HG02852 (cell line): ENCODE data around the gene METTL27.
"Not testable (repeated sequence)": the region's sequence is repeated elsewhere in the genome, so short reads cannot be mapped to it uniquely, and the experiment has no call there.

Experiments used
- ATAC-seq: cut with Tn5 transposase; IDR thresholded peaks from one replicate; pipeline ENCODE4 v1.9.1; 2021; ENCODE audit warnings: mild to moderate bottlenecking, moderate library complexity; ENCODE audit not compliant: unreplicated experiment

The METTL27 gene

DNA sequence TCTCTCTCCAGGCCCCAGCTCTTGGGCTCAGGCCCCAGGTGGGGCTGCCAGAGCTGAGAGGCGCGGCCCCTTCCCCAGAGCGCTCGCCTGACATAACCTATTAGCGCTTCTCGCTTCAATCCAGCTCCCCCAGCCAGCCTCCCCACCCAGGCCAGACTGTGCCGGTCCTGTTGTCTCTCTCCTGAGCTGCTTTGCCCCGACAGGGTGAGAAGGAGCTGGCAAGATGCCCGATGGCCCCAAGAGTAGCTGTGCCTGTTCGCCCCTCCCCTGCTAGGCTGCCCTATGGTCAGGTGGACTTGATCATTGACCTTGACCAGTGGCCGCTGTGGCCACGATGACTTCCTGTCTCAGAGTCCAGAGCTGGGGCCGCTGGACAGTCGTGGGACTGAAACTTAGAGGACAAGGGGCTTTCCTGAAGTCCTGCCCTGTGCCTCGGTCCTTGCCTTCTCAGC, 27.8 kb upstream of the METTL27 start:
- ATAC-seq: no peak

DNA sequence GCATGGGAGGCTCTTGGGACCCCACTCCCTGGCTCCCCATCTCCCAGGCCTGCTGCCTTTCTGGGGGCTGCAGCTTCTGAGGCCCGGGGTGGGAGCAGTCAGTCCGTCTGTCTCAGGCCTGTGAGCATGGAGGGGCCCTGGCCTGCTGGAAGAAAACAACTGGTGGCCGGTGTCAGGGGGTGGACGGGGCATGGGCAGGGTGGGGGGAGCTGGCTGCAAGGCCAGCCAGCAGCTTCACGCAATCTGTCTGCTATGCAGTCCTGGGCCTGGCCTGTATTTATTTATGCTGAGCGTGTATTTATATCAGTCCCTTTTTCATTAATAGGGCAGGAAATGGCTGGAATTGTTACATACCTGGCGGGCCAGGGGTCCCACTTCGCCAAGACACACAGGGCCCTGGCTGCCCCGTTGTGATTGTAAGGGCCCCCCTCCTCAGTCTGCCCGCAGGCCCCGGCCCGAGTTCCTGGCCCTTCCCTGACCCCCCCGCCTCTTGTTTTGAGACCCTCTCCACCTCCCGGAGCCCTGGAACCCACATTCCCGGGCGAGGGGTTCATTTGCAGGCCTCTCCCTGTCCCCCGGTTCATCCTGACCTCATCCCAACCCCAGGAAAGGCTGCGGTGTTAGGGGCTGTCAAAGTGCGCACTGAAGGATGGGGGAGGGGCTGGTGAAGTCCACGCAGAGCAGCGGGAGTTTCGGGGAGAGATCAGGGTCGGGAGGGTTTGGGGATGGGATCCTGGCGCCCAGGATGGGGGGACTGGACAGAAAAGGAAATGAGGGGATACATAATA, 26.9 kb upstream of the METTL27 start:
- no peak for ATAC-seq

DNA sequence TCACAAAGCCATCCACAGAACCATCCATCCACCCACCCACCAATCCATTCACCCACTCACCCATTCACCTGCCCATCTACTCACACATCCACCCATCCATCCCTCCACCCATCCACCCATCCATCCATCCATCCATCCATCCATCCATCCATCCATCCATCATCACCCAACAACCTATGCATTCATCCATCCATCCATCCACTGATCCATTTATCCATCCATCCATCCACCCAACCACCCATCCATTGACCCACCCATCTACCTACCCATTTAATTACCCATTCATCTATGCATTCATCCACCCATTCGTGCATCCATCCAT, 24.1 kb upstream of the METTL27 start:
- ATAC-seq: no peak

DNA sequence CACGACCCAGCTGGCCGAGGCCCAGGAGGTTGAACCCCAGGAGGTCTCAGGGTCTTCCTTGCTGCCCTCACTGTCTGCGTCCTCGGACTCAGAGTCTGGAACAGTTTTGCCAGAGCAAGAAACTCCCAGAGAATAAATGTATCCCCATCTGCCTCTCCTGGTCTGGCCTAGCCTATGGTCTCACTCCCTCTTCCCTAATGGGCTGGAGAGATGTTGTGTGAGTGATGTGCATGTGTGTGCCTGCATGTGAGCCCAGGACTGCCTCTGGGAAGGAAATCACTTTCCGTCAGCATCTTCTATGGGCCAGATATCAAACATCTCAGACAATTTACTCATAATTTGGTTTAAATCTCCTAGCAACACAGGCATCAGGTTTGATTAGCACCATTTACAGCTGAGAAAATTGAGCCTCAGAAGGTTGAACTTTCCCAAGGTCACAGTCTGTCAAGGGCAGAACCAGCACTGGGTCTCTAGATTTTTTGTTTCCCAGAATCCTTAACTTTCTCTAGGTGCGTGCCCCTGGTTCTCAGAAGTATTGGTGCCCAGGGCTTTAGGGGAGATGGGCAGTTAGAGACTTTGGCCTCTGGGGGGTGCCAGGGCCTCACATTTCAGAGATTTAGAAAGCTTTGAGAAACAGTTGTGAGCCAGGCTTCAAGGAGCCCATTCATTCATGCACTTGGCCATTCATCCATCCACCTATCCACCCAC, 23.6 kb upstream of the METTL27 start:
- ATAC-seq: no peak

DNA sequence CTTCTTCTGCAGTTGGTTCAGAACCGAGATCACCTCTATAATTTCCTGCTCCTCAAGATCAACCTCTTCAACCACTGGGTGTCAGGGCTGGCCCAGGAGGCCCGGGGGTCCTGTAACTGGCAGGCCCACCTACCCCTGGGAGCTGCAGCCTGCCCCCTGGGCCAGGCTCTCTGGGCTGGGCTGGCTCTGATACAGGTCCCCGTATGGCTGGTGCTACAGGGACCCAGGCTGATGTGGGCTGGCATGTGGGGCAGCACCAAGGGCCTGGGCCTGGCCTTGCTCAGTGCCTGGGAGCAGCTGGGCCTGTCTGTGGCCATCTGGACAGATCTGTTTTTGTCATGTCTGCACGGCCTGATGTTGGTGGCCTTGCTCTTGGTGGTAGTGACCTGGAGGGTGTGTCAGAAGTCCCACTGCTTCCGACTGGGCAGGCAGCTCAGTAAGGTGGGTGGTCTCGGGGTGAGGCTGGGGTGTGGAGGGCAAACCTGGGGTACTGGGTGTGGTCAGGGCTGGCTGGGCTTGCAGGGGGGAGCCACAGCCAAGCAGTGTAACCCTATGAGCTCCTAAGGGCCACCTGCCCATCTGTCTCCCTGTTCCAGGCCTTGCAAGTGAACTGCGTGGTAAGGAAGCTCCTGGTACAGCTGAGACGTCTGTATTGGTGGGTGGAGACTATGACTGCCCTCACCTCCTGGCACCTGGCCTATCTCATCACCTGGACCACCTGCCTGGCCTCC, 22.8 kb upstream of the METTL27 start:
- no peak for ATAC-seq

DNA sequence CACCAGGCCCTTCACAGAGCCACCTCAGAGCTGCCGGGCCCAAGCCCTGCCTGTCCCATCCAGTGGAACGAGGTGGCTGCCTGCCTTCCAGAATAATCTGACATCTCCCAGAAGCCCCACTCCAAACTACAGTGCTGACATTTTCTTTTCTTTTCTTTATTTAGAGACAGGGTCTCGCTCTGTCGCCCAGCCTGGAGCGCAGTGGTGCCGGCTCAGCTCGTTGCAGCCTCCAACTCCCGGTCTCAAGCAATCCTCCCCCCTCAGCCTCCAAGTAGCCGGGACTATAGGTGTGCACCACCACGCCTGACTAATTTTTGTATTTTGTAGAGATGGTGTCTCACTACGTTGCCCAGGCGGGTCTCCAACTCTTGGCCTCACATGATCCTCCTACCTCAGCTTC, 19.0 kb upstream of the METTL27 start:
- no peak for ATAC-seq

DNA sequence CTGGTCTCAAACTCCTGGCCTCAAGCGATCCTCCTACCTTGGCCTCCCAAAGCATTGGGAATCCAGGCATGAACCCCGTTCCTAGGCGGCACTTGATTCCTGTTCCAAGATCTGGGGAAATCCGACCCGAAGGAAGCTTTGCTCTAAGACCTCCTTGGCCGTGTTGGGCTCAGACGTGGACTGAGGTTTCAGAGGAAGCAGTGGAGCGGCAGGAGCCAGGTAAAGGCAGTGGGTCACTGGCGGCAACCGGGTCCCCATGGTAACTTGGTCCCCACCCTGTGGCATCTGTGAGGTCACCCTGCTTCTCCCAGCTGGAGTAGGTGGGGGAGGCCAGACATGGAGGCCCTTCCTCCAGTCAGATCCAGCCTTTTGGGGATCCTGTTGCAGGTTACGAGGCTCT, 18.5 kb upstream of the METTL27 start, which contains the start of gene TMEM270:
TSS of gene TMEM270 (plus strand) at position 301 of the 400 bp plus-strand sequence. CDS start at position 337, 36 bp downstream.
- no peak for ATAC-seq

DNA sequence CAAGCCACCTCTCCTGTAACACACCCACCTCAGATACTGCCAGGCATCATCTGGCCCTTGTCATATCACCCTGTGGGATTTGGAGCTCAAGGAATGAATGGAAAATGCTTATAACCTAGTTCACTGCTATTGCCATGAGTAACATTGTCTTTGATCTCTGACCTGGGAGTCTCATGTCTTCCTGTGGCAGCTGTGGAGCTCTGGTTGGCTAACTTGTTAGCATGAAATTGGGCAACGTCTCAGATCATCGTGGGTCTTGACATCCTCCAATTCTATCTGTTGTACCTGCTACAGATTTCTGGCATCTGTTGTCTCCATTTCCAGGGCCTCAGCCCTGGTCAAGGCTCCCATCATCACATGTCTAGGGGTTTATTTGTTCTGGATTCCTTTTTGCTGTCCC, 16.5 kb upstream of the METTL27 start:
- ATAC-seq: no peak

DNA sequence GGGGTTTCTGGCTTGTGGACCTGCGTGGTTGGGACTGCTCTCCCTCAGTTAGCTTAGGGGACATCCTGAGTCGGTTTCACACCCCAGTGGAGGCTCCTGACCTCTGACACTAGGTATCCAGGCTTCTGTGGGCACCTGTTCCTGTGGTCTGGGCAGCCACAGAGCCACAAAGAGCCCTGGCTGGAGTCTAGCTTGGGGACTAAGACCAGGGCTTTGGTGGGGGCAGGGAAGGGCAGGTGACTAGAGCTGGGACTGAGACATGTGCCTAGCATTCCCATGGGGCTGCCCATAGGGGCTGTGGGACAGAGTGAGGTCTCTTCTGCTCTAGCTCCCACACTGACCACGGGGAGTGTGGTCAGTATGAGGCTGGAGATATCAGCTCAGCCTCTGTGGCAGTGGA, 14.6 kb upstream of the METTL27 start:
- ATAC-seq: no peak

DNA sequence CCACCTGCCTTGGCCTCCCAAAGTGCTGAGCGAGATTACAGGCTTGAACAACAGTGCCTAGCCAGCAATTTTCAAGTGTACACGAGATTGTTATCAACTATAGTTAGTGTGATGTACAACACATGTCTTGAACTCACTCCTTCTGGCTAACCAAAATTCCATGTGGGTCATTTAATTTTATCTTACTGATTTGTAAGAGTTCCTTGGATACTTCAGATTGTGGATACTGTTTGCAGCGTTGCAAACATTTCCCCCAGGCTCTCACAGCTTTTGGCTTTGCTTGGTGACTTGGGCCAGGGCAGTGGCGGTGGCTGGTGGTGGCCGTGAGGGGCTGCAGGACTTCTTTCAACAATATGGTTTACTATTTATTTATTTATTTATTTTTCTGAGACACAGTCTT, 10.2 kb upstream of the METTL27 start:
- no peak for ATAC-seq

DNA sequence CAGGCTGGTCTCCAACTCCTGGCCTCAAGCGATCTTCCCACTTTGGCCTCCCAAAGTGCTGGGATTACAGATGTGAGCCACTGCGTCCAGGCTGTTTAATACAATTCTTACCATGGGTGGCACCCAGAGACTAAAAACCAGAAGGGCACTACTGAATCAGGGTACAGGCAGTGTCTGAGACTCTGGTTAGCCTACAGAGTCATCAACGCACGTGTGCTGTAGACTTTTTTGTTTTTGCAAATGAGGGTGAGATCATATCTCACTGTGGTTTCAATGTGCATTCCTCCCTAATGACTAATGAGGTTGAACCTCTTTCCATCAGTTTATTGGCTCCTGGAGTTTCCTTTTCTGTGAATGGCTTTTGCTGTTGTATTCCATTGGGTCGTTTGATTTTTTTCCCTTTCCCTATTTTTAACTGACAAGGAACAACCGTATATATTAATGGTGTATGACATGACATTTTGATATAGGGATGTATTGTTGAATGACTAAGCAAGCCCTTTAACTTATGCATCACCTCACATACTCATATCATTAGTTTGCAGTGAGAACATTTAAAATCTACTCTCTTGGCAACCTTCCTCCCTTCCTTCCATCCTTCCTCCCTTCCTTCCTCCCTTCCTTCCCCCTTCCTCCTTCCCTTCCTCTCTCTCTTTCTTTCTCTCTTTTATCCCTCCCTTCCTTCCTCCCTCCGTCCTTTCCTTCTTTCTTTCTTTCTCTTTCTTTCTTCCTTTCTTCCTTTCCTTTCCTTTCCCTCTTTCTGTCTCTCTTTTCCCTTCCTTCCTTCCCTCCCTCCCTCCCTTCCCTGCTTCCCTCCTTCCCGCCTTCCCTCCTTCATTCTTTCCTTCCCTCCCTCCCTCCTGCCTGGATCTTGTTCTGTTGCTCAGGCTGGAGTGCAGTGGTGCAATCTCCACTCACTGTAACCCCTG, 9.4 kb upstream of the METTL27 start:
- peak; percentile 73 for ATAC-seq

DNA sequence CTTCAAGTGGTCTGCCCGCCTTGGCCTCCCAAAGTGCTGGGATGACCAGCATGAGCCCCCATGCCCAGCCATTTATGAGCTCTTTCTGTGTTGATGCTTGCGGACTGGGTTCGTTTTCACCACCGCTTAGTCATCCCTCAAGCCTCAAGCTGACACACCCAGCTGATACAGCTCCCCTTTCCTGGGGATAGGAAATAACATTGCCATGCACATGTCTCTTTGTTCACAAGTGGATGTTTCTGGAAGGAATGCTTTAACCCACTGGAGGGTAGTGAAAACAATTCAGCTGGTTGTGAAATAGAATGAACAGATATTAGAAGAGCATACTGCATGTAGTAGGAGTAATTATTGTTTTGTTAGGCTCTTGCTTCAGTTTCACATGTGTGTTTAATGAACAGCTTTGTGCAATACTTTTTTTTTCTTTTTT, 8.5 kb upstream of the METTL27 start:
- no peak for ATAC-seq

DNA sequence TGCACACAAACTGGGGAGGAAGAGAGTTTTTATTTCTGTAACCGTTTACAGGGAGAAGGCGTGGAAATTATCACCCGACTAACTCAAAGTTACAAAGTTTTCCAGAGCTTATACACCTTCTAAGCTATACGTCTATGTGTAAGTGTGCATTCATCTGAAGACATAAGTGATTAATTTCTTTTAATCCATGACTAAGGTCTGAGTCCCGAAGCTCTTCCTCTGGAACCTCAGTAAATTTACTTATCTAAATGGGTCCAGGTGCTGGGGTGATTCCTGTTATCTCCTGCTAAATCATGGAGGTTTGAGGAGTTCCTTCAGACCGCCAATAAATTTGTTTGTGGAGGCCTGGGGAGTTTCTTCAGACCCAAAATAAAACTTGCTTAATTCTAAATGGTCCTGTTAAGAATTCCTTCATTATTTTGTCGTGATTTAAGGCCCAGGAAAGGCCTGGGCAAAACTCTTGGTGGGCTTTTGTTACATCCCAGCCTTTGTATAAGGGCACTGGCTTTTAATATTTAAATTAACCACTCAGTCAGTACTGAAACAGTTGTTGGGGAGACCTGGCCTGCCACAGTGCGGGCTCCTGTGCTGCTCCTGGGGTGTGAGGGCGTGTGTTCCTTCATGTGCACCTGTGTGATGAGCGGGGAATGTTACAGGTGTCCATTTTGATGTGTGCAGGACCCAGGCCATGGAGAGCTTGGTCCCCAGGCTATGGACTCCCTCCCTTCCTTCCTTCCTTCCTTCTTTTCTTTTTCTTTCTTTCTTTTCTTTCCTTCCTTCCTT, 5.8 kb upstream of the METTL27 start:
- ATAC-seq: no peak

DNA sequence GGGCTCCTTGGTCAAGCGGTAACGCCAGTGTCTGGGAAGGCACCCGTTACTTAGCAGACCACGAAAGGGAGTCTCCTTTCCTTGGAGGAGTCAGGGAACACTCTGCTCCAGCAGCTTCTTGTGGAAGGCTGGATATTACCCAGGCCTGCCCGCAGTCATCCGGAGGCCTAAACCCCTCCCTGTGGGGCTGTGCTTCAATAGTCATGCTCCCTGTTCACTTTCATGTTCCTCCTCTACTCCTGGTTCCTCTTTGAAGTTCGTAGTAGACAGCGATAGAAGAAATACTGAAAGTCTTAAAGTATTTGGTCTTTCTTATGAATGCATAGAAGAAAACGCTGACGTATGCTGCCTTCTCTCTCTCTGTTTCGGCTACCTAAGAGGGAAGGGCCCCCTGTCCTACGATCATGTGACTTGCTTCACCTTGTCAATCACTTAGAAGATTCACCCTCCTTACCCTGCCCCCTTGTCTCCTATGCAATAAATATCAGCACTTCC, 3.4 kb upstream of the METTL27 start:
- not testable (repeated sequence) for ATAC-seq

DNA sequence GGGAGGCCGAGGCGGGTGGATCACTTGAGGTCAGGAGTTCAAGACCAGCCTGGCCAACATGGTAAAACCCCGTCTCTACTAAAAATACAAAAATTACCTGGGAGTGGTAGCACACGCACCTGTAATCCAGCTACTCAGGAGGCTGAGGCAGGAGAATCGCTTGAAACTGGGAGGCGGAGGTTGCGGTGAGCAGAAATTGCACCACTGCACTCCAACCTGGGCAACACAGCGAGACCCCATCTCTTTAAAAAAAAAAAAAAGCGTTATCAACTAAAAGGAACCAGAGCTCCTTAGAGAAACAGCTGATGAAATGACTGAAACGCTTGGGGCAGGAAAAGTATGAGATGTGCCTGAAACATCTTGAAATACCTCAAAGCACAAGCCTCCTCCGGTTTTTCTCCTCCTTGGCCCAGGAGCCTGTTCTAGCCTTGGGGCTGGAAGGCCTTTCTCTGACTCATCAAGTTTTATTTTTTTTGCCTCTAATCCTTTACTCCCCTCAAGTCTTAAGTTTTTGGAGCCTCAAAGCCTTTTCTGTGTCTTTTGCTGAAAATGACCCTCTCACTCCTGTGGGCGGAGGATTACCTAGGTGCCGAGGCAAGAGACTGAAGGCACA, 2.6 kb upstream of the METTL27 start:
- no peak for ATAC-seq

DNA sequence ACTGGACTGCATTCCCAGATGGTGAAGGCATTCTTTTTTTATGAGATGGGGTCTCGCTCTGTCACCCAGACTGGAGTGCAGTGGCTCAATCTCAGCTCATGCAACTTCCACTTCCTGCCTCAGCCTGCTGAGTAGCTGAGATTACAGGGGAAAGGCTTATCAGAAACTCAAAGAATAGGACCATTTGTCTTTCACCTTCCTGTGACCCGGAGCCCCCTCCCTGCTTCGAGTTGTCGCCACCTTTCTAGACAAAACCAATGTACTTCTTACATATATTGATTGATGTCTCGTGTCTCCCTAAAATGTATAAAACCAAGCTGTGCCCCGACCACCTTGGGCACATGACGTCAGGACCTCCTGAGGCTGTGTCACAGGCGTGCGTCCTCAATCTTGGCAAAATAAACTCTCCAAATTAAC, 1.8 kb upstream of the METTL27 start:
- ATAC-seq: no peak

DNA sequence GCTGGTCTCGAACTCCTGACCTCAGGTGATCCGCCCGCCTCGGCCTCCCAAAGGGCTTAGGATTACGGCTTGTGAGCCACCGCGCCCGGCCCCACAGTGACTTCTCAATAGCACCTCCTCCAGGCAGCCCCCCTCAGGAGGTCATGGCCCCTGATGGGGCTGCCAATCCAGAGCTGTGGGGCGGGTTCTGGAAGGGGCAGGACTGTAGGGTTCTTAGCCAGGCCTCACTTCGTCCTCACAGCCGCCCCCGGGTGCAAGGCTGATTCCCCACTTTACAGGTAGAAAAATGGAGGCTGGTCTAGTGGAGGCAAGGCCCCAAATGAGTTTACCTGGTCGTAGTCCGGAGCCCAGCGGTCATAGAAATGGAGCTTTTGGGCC, 638 bp downstream of the METTL27 start:
- no peak for ATAC-seq

DNA sequence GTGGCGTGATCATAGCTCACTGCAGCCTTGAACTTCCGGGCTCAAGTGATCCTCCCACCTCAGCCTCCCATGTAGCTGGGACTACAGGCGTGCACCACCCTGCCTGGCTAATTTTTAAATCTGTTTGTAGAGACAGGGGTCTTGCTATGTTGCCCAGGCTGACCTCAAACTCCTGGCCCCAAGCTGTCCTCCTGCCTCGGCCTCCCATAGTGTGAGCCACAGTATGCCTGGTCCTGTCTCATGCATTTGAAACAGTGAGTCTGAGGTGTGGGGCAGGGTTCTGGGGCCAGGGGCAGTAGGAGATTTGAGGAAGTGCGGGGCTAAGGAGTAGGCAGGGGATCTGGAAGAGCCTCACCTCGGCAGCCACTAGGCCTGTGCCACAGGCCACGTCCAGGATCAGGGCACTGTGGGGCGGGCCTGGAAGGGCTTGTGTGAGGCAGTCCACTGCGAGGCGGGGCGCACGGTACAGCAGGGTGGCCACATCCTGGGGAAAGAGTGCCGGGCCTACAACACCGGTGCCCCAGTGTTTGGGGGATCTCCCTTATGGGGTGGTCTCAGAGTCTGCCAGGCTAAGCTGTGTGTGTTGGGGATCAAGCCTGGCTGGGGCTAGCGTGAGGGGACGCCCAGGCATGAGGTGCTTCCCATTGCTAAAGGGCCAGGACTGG, 1.5 kb downstream of the METTL27 start:
- ATAC-seq: no peak
